GM21515 (cell line): Measurements from ENCODE around the gene PTRH2.
"Not testable (repeated sequence)": the region's sequence is repeated elsewhere in the genome, so short reads cannot be mapped to it uniquely, and the experiment has no call there.

Source experiments
- ATAC-seq: cut with Tn5 transposase; IDR thresholded peaks from one replicate; pipeline ENCODE4 v1.9.1; 2021; ENCODE audit not compliant: unreplicated experiment

Gene PTRH2

DNA sequence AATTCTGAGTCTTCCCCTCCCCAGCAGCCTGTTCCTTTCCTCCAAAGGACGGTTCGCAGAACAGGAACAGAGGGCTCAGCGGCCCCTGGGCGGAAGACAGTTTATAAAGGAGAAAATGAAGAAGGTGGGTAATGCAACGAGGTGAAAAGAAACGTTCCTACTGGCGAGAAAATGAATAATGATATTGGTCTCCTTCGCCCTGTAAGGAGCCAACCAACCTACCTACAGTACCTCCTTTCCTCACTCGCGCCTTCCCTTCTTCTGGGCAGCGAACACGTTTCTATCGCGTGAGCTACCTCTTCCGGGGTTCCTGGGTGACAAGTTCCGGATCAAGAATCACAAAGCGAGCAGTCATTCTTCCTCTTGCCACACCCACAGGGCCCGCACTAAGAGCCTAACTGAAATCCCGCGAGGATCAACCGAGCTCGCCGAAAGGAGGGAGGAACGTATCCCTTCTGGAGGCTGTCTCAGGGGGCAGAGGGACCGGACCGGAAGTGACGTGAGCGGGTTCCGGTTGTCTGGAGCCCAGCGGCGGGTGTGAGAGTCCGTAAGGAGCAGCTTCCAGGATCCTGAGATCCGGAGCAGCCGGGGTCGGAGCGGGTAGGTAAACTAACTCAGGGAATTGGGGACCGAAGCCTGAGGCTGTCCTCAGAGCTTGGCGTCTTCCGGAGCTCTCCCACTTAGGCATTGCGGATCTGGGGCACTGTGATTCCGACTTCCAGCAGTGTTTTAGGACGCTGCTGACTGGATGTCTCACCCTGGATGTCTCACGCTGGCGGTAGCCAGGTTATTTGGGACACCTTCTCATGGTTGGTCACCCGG, at the start of gene PTRH2, which contains the start of gene VMP1:
TSS of gene PTRH2 (minus strand) at position 282 of the 822 bp plus-strand sequence. CDS start 9,452 bp downstream, outside the sequence.
TSS of gene VMP1 (plus strand) at position 506 of the 822 bp plus-strand sequence. CDS start 23,793 bp downstream, outside the sequence.
- ATAC-seq = peak; percentile 94

DNA sequence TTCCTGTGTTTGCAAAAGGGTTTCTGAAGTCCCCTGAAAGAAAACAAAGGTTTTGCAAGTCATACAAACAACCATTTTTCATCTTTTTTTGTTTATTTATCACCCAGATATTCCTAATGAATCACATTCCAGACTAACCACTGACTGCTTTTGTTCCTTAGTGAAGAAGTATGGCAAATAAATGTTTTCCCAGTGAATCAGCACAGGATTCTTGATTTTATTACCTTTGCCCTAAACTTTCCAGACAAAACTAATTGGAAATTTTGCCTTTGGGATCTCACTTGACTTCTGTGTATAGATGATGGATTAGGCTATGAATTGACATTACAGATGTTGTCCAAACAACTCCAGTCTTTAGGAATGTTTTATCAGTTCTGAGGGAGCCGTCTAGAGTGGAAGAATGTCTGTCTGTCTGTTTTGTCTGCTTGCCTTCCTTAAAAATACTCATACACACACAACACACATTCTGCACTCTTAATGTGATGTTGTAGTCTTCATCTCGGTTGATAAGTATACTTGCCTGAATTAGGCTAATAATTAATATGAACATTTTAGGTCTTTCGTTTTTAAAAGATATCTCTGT, 49.1 kb upstream of the PTRH2 start:
- ATAC-seq = no peak

DNA sequence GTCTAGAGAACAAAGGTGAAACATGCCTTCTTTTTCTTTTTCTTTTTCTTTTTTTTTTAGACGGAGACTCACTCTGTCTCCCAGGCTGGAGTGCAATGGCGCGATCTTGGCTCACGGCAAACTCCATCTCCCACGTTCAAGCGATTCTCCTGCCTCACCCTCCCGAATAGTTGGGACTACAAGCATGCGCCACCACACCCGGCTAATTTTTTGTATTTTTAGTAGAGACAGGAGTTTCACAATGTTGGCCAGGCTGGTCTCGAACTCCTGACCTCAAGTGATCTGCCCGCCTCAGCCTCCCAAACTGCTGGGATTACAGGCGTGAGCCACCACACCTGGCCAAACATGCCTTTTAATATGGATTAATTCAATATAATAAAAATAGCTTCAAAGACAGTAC, 47.8 kb upstream of the PTRH2 start:
- ATAC-seq = not testable (repeated sequence)

DNA sequence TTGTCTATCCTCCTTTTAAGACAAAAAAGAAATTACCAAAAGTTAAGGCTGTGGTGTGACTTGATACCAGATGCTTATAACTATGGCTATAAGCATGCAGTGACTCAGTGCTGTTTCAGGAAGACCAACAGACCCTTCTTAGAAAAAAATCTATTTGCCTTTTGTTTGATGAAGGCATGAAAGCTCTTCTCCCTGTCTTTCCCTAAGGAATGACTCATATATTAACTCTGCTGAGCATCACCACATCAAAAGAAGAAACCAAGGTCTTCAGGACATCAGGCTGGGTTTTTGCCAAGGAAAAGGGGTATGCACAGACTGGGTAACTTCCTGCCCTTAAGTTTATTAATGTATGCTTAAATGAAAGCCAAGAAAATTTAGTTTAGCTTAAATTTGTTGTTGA, 47.3 kb upstream of the PTRH2 start:
- no peak for ATAC-seq

DNA sequence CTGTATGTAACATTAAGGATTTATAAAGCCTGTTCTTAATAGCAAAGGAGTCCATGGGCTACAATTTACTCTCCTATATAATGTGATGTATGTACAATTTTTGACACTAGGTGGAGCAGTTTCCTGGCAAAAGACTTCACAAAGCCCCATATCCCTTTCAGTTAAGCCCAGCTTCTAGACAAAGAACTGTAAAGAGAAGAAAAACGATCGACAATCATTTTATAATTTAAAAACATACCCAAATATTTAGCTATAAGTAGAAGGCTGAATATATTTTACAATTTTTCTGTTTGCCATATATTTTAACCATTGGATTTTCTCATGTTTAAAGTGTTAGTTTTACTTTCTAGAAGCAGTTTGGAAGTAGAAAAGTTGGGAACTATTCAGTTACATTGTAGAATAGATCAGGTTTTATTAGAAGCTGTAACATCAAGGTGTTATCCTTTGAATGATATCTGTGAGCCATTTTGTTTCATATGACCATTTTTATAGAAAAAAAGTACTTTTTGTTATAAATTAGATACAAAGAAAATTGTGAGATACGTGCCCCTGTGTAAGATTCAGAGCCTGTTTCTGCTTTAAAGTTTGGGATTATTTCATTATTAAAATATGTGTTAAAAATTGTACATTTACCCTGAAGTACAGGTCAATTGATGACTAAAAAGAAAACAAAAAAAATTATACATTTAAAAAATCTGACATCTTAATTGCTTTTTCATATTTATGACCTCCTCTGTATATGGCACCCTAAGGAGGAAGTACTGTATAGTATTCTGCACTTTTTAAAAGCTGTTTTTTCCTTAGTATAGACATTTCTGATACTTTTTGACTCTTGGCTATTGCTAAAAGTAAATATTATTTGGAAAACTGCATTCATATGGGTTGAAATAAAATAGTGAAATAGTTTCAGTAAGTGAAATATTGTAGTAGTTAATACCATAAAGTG, 46.6 kb upstream of the PTRH2 start:
- ATAC-seq = no peak

DNA sequence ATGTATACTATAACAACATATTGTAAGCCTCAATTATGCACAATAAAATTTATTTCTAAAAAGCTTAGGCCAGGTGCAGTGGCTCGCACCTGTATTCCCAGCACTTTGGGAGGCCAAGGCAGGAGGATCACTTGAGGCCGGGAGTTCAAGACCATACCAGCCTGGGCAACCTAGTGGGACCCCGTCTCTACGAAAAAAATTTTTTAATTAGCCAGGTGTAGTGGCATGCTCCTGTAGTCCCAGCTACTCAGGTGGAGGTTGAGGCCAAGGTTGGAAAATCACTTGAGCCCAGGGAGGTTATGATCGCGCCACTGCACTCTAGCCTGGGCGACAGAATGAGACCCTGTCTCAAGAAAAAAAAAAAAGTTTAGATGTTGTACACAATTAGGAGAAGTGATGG, 45.7 kb upstream of the PTRH2 start:
- no peak for ATAC-seq

DNA sequence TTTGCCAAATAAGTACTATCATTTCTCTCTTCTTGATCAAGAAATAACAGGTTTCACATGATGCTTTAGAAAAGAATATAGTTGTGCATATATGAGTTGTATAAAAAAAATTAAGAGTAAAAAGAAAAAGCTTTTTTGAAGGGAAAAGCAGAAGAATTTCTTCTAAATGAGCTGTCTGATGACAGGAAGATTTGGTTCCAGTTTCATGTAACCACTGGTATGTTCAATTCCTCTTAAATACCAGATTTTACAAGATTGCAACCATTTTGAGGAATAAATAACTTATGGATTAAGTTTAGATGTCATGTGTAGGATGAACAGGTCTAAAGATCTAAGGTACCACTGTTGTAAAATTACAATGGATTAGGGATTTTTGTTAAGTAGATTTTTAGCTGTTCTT, 45.2 kb upstream of the PTRH2 start:
- ATAC-seq = no peak

DNA sequence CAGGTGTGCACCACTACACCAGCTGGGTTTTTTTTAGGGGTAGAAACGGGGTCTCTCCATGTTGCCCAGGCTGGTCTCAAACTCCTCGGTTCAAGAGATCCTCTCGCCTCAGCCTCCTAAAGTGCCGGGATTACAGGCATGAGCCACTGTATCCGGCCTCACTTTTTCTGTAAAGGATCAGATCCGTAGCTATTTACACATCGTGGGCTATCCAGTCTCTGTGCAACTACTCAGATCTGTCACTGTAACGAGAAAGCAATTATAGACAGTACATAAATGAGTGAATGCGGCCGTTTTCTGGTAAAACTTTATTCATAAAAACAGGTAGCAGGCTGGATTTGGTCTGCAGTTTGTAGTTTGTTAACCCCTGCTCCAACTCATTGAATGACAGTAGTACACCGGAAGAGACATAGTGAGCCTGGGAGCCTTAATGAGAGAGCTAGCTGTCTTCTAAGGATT, 44.8 kb upstream of the PTRH2 start:
- ATAC-seq = no peak

DNA sequence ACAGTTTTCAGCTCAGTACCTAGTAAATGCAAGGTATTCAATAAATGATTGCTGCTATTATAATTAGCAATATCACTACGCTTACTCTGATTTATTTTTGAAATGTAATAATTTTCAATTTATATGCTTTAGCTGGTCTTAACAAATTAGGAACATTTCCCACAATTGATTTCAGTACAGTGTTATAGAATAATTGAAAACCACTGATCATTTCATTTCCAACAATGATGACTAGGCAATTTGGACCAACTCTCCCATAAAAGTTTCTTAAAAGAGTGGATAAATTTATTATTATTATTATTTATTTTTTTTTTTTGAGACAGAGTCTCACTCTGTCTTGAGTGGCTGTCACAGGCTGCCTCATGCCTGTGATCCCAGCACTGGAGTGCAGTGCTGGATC, 41.4 kb upstream of the PTRH2 start:
- ATAC-seq = no peak

DNA sequence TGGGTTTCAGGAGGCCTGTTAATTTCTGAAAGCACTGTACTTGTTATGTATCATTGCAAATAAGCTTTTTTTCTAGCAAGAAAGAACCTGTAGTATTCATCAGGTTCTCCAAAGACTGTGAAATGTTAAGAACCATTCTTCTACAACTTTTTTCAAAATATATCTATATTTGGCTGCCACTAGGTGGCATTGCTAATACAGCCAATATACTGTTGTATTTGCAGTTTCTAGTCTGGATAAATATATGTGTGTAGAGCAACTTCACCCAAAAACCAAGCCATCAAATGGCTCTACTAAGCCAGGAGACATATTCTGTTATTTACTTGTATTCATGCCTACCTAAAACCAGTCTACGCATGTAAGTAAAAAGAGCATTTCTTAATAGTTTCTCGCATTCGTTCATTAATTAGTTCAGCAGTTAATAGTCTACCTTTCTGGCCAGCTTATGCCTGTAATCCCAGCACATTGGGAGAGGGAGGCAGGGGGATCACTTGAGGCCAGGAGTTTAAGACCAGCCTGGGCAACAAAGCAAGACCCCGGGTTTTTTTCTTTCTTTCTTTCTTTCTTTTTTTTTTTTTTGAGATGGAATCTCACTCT, 39.7 kb upstream of the PTRH2 start:
- ATAC-seq = no peak

DNA sequence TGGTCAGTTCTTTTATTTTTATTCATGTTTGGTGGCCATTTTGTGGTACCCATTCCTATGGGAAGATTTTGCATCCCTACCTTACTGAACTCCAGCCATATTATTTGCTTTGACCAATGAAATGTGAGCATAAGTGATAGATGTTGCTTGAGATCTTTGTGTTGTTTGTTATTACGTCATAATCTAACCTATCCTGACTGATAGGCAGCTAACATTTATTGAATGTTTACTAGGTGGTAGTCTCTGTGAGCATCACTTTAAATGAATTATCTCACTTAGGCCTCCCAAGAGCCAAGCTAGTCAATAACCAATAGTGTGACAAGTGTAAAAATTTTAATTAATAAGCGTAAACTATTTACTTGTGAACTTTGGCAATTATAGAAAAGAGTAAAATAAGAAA, 37.8 kb upstream of the PTRH2 start:
- no peak for ATAC-seq

DNA sequence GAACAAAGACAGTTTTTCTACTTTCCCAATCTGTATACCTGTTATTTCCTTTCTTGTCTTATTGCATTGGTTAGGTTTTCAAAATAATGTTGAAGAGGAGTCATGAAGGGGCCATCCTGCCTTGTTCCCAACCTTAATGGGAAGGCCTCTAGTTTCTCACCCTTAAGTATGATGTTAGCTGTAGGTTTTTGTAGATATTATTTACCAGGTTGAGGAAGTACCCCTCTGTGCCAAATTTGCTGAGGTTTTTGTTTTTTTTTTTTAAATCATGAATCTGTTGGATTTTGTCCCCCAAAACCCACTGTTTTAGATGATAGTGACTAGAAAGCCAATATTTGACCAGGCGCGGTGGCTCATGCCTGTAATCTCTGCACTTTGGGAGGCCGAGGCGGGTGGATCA, 36.6 kb upstream of the PTRH2 start:
- ATAC-seq = no peak

DNA sequence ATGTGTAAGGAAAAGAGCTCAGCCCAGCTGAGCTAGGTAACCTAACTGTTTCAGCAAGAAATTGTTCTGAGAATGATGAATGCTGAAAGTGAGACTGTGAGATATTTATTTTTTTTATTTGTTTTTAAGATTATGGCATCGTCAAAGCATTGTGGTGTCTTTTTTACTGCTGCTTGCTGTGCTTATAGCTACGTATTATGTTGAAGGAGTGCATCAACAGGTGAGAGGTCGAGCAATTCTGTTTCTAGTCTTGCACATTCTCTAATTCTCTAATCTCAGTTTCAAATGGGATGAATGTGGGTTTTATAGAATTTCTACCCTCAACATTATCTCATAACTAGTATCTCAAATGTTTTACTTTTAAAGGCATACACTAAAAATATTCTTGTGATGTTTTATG, 30.1 kb upstream of the PTRH2 start:
- ATAC-seq = no peak

DNA sequence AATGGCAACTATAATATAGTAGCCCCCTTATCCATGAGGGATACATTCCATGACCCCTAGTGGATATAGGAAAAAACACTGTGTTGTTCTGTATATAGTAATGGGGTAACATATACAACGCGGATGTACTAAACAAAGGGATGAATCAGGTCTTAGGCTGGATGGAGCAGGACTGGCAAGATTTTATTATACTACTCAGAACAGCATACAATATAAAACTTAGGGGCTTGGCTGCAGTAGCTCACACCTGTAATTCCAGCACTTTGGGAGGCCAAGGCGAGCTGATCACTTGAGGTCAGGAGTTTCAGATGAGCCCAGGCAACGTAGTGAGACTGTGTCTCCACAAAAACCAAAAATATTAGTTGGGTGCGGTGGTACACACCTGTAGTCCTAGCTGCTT, 27.0 kb upstream of the PTRH2 start:
- no peak for ATAC-seq

DNA sequence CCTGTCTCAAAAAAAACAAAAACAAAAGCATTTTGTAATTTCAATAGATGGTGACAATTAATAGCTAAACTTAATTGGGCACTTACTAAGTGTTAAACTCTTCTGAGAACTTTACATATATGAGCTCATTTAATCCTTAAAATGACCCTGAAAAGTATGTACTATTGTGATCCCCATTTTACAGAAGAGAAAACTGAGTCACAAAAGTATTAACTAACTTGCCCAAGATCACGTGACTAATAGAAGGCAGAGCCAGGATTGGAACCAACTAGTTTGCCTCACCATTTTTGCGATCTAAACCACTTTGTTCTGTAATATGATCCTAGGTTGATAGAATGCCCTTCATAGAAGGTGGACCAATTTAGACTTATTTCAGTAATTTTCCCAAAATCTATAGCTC, 26.5 kb upstream of the PTRH2 start:
- ATAC-seq = no peak

DNA sequence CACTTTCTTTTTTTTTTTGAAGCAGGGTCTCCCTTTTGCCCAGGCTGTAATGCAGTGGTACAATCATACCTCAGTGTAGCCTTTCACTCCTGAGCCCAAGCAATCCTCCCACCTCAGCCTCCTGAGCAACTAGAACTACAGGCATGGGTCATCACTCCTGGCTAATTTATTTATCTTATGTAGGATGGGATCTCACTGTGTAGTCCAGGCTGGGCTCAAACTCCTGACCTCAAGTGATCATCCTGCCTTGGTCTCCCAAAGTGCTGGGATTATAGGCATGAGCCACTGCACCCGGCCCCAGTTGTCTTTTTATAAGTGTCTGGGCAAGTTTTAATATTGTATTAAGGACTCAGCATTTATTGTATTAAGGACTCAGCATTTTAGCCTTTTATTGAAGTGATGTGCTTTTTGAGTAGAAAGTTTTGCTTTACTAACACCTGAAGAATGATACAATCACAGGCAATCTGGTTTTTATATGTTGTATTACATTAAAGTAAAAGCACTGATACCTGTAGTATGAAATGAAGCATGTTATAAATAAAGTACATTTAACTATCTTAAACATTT, 23.1 kb upstream of the PTRH2 start:
- ATAC-seq = no peak

DNA sequence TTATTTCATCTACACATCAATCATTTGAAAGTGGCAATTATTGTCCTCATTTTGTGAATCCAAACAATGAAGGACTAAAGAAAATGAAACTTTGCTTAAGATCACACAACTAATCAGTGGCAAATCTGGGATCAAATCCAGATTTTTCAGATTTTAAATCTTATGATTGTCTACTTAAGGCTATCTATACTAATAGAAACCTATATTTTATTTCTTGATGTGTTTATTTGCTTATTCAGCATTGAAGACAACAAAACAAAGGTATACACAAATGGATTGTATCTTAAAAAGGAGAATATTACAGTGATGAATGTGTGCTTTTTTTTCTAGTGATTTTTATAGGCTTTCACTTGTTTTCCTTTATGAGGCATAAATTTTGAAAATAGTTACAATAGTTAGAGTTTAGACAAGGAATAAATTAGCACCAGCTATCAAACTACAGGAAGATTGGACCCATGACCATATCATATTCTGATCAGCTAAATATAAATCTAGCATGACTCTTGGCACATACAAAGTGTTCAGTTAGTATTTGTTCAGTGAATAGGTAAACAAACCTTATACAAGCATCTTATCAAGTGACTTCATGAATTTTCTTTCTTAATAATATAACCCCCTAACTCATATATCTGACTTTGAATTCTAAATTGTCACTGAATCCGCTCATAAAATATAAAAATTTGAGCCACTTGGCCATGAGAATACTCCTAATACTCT, 20.7 kb upstream of the PTRH2 start:
- ATAC-seq = no peak

DNA sequence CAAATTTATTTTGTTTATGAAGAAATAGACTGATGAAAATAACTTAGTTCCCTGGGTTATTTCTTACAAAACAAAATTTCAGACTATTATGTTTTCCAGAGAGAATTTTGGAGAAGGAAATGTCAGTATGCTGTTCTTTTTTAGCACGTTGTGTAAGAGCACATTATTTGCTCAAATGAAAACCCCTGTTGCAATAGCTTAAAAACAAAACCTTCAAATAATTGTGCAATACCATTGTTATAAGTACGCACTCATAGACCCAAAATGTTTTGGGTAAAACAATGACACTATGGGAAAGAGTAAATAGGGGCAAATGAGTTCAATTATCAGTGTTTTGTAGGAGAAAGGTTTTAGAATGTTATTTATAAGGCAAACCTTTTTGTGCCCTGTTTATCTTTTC, 18.5 kb upstream of the PTRH2 start:
- ATAC-seq = no peak

DNA sequence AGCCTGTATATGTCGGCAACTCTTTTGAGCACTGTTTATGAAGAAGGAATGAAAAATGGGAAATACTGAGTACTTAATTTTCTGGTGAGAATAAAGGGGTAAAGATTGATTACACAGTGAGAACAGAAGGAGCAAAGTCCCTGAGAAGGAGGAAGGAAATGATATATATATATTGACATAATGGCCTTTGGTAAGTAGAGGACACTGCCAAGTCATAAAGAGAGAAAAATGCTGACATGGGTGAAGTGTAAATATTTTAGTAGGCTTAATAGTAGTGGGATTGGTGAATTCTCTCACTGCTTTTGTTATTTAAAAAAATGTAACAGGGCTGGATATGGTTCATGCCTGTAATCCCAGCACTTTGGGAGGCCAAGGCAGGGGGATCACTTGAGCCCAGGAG, 16.4 kb upstream of the PTRH2 start:
- no peak for ATAC-seq

DNA sequence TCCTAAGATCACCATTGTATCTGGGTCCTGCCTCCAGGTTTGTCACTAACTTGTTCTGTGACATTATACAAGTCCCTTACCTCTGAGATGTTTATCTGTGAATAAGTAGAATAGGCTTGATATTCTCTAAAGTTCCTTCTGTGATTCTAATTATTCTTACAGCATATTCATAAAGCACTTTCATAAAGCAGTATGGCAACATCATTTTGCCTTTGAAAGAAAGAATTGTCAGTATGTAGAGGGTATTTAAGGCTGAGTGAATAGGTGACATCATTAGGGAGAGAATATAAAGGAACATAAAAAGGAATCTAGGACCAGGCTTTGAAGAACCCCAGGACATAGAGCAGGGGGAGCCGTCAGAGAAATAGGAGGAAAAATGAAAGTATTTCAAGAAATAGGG, 15.8 kb upstream of the PTRH2 start:
- no peak for ATAC-seq
